ENCODE results near the gene HMCN1. TPM values are rescaled to one million over a fixed set of nuclear protein-coding genes. Genes with fewer than 3 reads are reported as not detected.
A peak's percentile ranks its signal among the peaks of the same experiment; 100 is the strongest.

Gene HMCN1
- total and polyA plus RNA-seq, 2 experiments from 2014 or later = 1.6 to 8.7 TPM

DNA sequence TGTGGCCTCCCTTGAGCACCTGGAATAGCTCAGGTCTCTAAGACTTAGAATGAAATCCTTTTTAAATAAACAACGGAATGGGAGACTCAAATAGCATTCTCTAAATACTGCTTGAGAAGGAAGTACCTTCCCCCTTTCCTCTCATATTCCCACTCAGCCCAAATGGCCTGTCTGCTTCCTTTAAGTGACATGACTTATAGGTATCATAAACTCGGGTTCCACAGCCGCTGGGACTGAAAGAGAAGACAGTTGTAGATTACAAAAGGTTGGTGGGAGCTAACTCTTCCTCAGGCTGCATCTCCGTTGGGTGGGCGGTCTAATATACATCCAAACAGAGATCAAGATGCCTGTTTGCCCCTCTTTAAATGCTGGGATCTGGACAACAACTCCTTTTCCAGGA, 1.2 kb upstream of the HMCN1 start:
- Histone ChIP-seq H3K4me1 (ENCODE audit: insufficient read depth) (peaks cover 20% of the 10 kb centered on the region), H3K4me2 (peak overlapping the region; percentile 86), H3K27me3 (ENCODE audit: insufficient read depth) (peaks cover 26% of the 10 kb centered on the region), H3K36me3 (ENCODE audit: insufficient read depth) (no peaks in the 10 kb centered on the region), H3K27ac (ENCODE audit: low read depth) (no peak overlapping the region), H3K4me3 (peak overlapping the region; percentile 75), H3K9me2 (ENCODE audit: insufficient read depth) (no peaks in the 10 kb centered on the region), H3K79me2 (replicated peaks; ENCODE audit: insufficient read depth) (no peaks in the 10 kb centered on the region), H4K20me1 (replicated peaks; ENCODE audit: insufficient read depth) (no peaks in the 10 kb centered on the region), H3F3A (replicated peaks; ENCODE audit: low read depth) (no peaks in the 10 kb centered on the region), H2AFZ (peak overlapping the region; percentile 94; the same call in 1 of the 2 replicates)
- no peaks in the 10 kb centered on the region for H3K36me3 Mint-ChIP-seq (ENCODE audit: low read depth)
- no peaks in the 10 kb centered on the region for H3K9me3 Mint-ChIP-seq
- H3K4me1 Mint-ChIP-seq = peaks cover 19% of the 10 kb centered on the region
- peak; percentile 18 for DNase-seq (ENCODE audit: low spot score)
- no peak for ATAC-seq
- TF ChIP-seq, protein P1, sequence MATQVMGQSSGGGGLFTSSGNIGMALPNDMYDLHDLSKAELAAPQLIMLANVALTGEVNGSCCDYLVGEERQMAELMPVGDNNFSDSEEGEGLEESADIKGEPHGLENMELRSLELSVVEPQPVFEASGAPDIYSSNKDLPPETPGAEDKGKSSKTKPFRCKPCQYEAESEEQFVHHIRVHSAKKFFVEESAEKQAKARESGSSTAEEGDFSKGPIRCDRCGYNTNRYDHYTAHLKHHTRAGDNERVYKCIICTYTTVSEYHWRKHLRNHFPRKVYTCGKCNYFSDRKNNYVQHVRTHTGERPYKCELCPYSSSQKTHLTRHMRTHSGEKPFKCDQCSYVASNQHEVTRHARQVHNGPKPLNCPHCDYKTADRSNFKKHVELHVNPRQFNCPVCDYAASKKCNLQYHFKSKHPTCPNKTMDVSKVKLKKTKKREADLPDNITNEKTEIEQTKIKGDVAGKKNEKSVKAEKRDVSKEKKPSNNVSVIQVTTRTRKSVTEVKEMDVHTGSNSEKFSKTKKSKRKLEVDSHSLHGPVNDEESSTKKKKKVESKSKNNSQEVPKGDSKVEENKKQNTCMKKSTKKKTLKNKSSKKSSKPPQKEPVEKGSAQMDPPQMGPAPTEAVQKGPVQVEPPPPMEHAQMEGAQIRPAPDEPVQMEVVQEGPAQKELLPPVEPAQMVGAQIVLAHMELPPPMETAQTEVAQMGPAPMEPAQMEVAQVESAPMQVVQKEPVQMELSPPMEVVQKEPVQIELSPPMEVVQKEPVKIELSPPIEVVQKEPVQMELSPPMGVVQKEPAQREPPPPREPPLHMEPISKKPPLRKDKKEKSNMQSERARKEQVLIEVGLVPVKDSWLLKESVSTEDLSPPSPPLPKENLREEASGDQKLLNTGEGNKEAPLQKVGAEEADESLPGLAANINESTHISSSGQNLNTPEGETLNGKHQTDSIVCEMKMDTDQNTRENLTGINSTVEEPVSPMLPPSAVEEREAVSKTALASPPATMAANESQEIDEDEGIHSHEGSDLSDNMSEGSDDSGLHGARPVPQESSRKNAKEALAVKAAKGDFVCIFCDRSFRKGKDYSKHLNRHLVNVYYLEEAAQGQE (IDR thresholded peaks at IDR 0.05; ENCODE audit: unreplicated experiment) = no peak
- no peak for TF ChIP-seq EZH2phosphoT487 (IDR thresholded peaks at IDR 0.05; ENCODE audit: unreplicated experiment)
- no peak for TF ChIP-seq CREB1 (CRISPR knock-in tag; IDR thresholded peaks at IDR 0.05; ENCODE audit: low read depth)
- TF ChIP-seq, protein P2, sequence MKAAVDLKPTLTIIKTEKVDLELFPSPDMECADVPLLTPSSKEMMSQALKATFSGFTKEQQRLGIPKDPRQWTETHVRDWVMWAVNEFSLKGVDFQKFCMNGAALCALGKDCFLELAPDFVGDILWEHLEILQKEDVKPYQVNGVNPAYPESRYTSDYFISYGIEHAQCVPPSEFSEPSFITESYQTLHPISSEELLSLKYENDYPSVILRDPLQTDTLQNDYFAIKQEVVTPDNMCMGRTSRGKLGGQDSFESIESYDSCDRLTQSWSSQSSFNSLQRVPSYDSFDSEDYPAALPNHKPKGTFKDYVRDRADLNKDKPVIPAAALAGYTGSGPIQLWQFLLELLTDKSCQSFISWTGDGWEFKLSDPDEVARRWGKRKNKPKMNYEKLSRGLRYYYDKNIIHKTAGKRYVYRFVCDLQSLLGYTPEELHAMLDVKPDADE (IDR thresholded peaks at IDR 0.05) = no peak
- TF ChIP-seq, protein P3, sequence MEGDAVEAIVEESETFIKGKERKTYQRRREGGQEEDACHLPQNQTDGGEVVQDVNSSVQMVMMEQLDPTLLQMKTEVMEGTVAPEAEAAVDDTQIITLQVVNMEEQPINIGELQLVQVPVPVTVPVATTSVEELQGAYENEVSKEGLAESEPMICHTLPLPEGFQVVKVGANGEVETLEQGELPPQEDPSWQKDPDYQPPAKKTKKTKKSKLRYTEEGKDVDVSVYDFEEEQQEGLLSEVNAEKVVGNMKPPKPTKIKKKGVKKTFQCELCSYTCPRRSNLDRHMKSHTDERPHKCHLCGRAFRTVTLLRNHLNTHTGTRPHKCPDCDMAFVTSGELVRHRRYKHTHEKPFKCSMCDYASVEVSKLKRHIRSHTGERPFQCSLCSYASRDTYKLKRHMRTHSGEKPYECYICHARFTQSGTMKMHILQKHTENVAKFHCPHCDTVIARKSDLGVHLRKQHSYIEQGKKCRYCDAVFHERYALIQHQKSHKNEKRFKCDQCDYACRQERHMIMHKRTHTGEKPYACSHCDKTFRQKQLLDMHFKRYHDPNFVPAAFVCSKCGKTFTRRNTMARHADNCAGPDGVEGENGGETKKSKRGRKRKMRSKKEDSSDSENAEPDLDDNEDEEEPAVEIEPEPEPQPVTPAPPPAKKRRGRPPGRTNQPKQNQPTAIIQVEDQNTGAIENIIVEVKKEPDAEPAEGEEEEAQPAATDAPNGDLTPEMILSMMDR (conservative IDR thresholded peaks at IDR 0.05; ENCODE audit: low read depth in 2 of 2) = no peak
- TF ChIP-seq NANOG (IDR thresholded peaks at IDR 0.05; ENCODE audit: borderline replicate concordance) = no peak
- TF ChIP-seq, protein P4, sequence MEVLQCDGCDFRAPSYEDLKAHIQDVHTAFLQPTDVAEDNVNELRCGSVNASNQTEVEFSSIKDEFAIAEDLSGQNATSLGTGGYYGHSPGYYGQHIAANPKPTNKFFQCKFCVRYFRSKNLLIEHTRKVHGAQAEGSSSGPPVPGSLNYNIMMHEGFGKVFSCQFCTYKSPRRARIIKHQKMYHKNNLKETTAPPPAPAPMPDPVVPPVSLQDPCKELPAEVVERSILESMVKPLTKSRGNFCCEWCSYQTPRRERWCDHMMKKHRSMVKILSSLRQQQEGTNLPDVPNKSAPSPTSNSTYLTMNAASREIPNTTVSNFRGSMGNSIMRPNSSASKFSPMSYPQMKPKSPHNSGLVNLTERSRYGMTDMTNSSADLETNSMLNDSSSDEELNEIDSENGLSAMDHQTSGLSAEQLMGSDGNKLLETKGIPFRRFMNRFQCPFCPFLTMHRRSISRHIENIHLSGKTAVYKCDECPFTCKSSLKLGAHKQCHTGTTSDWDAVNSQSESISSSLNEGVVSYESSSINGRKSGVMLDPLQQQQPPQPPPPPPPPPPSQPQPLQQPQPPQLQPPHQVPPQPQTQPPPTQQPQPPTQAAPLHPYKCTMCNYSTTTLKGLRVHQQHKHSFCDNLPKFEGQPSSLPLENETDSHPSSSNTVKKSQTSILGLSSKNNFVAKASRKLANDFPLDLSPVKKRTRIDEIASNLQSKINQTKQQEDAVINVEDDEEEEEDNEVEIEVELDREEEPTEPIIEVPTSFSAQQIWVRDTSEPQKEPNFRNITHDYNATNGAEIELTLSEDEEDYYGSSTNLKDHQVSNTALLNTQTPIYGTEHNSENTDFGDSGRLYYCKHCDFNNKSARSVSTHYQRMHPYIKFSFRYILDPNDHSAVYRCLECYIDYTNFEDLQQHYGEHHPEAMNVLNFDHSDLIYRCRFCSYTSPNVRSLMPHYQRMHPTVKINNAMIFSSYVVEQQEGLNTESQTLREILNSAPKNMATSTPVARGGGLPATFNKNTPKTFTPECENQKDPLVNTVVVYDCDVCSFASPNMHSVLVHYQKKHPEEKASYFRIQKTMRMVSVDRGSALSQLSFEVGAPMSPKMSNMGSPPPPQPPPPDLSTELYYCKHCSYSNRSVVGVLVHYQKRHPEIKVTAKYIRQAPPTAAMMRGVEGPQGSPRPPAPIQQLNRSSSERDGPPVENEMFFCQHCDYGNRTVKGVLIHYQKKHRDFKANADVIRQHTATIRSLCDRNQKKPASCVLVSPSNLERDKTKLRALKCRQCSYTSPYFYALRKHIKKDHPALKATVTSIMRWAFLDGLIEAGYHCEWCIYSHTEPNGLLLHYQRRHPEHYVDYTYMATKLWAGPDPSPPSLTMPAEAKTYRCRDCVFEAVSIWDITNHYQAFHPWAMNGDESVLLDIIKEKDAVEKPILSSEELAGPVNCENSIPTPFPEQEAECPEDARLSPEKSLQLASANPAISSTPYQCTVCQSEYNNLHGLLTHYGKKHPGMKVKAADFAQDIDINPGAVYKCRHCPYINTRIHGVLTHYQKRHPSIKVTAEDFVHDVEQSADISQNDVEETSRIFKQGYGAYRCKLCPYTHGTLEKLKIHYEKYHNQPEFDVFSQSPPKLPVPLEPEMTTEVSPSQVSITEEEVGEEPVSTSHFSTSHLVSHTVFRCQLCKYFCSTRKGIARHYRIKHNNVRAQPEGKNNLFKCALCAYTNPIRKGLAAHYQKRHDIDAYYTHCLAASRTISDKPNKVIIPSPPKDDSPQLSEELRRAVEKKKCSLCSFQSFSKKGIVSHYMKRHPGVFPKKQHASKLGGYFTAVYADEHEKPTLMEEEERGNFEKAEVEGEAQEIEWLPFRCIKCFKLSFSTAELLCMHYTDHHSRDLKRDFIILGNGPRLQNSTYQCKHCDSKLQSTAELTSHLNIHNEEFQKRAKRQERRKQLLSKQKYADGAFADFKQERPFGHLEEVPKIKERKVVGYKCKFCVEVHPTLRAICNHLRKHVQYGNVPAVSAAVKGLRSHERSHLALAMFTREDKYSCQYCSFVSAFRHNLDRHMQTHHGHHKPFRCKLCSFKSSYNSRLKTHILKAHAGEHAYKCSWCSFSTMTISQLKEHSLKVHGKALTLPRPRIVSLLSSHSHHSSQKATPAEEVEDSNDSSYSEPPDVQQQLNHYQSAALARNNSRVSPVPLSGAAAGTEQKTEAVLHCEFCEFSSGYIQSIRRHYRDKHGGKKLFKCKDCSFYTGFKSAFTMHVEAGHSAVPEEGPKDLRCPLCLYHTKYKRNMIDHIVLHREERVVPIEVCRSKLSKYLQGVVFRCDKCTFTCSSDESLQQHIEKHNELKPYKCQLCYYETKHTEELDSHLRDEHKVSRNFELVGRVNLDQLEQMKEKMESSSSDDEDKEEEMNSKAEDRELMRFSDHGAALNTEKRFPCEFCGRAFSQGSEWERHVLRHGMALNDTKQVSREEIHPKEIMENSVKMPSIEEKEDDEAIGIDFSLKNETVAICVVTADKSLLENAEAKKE (CRISPR knock-in tag; IDR thresholded peaks at IDR 0.05) = no peak
- no peak for TF ChIP-seq ZNF114 (CRISPR knock-in tag; IDR thresholded peaks at IDR 0.05)
- TF ChIP-seq POLR2AphosphoS5 (IDR thresholded peaks at IDR 0.05; ENCODE audit: low read depth) = no peak
- no peak for TF ChIP-seq EZH2 (IDR thresholded peaks at IDR 0.05; ENCODE audit: low read depth, unreplicated experiment)
- no peak for TF ChIP-seq STAT1 (IDR thresholded peaks at IDR 0.05; ENCODE audit: unreplicated experiment)
- TF ChIP-seq ZNF331 (CRISPR knock-in tag; IDR thresholded peaks at IDR 0.05; ENCODE audit: low read depth) = no peak
- peaks cover 3% of the 10 kb centered on the region for H3K27me3 Mint-ChIP-seq (ENCODE audit: insufficient read depth, low read depth, poor library complexity)
- no peak overlapping the region for H3K27ac Mint-ChIP-seq
- peak overlapping the region; percentile 73; the same call in 1 of the 3 replicates for H3K4me3 Mint-ChIP-seq
